Measurements from ENCODE around the gene CXXC5.

The CXXC5 gene

DNA sequence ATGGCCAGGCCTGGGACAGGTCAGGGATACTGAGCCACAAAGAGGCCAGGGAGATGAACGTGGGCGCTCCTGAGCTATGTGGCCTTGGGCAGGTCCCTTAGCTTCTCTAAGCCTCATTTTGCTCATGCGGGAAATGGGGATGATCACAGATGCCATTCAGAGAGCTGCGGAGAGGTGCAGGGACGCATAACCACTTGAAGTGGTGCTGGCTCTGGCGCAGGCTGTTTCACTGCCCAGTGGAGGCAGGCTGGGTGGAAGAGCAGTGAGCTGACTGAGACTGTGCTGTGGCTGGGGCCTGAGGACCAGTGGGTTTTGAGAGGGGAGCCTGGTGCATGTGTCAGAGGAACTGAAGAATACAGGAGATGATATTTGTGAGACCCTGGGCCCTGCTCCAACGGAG, 18.4 kb downstream of the CXXC5 start:
- DNase-seq (ENCODE audit: low spot score), result no peak

DNA sequence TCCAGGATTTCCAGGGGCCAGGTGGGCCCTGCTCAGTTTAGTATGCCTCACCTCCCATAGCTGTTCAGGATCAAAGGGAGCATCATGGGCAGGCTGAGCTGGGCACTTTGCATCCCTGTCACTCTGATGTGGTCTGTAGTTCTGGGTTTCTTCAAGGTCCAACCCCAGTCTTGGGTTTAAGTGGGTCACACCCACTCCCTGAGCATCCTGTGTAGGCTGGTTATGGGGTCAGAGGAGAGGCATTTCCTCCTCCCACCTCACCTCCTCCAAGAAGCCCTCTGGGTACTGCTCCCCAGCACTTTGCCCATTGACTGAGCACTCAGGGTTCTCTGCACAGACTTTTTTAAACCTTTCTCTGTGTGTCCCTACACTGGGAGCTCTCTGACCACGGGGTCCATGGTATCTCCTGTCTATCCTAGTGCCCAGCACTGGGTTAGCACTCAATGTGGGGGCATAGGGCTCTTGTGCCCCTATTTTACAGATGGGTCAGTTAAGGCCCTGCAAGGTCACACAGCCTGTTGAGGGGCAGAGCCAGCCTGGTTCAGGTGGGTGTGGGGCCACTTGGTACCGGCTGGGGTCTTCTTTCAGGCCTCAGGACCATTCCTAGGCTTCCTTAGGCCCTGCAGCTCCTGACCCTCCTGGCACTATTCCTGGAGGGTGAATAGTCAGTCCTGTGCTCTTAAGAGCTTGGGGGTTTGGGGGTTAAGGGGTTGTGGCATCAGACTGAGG, 19.0 kb downstream of the CXXC5 start:
- no peak for DNase-seq (ENCODE audit: low spot score)

- no peak for DNase-seq (ENCODE audit: low spot score)
Observed at GRCh38 chr5:139667730-139668063, 19.5 kb downstream of the CXXC5 start.

DNA sequence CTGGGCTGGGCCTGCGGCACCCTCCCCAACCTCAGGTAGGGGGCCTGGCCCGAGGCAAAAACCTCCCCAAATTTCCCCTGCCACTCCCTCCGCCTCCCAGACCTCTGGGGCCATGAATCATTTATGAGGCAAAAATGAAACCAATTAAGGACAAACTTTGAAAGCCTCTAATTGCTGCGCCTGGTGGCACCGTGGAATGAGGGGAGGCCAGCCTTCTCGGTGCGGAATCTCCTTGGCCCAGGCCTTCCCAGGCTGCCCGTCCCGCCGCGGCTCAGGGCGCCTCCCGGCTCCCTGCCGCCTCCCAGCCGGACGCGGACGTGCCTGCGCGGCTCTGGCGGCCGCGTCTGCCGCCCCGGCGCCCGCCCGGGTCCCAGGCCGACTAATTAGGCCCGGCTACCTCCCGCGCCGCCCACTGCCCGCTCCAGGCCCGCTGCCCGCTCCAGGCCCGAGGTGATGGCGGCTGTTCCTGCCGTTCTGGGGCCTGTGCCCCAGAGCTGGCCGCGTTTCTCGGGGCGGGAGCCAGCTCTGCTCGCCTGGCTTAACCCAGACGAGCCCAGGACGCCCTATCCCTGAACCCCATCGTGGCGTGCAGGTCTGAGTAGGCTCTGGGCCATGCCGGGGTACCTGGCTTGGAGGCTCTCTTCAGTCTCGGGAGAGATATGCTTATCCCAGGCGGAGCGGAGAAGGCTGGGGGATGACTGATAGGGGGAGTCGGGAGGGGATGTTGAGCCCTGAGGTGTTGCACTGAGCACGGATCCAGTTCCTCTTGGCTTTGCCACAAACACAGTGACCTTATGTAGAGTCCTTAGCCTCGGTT, 20.1 kb downstream of the CXXC5 start:
- DNase-seq (ENCODE audit: low spot score), result no peak

- DNase-seq (ENCODE audit: low spot score), result no peak
Observed at GRCh38 chr5:139668924-139669661, 20.9 kb downstream of the CXXC5 start.

DNA sequence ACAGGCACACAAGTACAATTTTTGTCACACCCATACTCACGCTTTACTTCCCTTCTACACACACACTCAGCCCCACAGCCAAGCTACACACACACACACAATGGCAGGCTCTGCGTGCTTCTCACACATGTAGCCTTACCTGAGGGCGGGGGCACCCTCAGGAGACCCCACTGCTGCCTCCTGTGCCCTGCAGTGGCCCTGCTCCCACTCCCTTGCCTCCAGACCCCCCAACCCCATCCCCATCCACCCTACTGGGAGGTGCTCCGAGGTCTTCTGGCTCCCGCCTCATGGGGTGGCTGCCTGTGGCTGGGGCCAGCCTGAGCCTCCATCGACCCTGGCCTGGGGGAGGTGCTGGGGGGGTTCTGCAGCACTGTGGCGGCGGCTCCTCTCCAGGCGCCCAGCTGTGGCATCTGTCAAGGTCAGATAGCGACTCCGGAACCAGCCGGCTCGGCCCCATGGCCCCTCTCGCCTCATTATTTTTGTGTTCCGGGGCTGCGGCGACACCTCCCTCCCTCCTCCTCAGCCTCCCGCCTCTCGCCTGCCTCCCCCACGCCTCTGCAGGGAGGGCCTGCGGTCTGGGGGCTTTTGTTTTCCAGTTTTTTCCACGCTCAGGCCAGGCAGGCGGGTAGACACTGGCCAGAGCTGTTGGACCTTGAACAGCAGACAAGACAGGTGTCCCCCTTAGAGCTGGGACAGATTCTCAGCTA, 21.7 kb downstream of the CXXC5 start:
- no peak for DNase-seq (ENCODE audit: low spot score)

- DNase-seq (ENCODE audit: low spot score), result no peak
Observed at GRCh38 chr5:139670369-139671095, 22.4 kb downstream of the CXXC5 start.

- no peak for DNase-seq (ENCODE audit: low spot score)
Observed at GRCh38 chr5:139671096-139671841, 23.1 kb downstream of the CXXC5 start.

GRCh38 chr5:139675213-139675612, 27.1 kb downstream of the CXXC5 start:
- DNase-seq (ENCODE audit: low spot score), result no peak

DNA sequence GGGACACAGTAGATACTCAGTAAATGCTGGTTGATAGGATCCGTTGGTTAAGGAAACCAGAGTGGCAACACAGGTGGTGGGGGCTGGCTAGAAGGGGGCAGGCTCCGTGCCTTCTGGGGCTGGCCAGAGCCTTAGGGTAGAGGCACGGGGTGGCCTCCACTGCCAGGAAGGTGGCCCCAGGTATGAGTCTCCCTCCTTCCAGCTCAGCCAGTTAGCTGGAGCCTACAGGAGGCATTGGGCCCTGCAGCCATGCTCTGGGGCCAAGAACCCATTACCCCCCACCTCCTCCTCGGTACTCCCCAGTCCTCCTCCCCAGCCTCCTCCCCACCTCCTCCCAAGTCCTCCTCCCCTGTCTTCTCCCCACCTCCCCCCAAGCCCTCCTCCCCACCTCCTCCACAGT, 27.7 kb downstream of the CXXC5 start:
- DNase-seq (ENCODE audit: low spot score), result no peak

- DNase-seq (ENCODE audit: low spot score), result no peak
Observed at GRCh38 chr5:139676406-139676805, 28.3 kb downstream of the CXXC5 start.

GRCh38 chr5:139676951-139677735, 29.0 kb downstream of the CXXC5 start:
- no peak for DNase-seq (ENCODE audit: low spot score)

- DNase-seq (ENCODE audit: low spot score), result no peak
Observed at GRCh38 chr5:139677736-139678613, 29.8 kb downstream of the CXXC5 start.

GRCh38 chr5:139678751-139679750, 30.9 kb downstream of the CXXC5 start:
- no peak for DNase-seq (ENCODE audit: low spot score)

DNA sequence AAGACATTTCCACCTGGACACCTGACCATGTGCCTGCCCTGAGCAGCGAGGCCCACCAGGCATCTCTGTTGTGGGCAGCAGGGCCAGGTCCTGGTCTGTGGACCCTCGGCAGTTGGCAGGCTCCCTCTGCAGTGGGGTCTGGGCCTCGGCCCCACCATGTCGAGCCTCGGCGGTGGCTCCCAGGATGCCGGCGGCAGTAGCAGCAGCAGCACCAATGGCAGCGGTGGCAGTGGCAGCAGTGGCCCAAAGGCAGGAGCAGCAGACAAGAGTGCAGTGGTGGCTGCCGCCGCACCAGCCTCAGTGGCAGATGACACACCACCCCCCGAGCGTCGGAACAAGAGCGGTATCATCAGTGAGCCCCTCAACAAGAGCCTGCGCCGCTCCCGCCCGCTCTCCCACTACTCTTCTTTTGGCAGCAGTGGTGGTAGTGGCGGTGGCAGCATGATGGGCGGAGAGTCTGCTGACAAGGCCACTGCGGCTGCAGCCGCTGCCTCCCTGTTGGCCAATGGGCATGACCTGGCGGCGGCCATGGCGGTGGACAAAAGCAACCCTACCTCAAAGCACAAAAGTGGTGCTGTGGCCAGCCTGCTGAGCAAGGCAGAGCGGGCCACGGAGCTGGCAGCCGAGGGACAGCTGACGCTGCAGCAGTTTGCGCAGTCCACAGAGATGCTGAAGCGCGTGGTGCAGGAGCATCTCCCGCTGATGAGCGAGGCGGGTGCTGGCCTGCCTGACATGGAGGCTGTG, 32.4 kb downstream of the CXXC5 start:
- no peak for DNase-seq (ENCODE audit: low spot score)

DNA sequence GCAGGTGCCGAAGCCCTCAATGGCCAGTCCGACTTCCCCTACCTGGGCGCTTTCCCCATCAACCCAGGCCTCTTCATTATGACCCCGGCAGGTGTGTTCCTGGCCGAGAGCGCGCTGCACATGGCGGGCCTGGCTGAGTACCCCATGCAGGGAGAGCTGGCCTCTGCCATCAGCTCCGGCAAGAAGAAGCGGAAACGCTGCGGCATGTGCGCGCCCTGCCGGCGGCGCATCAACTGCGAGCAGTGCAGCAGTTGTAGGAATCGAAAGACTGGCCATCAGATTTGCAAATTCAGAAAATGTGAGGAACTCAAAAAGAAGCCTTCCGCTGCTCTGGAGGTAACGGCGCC, 32.9 kb downstream of the CXXC5 start:
- no peak for DNase-seq (ENCODE audit: low spot score)

DNA sequence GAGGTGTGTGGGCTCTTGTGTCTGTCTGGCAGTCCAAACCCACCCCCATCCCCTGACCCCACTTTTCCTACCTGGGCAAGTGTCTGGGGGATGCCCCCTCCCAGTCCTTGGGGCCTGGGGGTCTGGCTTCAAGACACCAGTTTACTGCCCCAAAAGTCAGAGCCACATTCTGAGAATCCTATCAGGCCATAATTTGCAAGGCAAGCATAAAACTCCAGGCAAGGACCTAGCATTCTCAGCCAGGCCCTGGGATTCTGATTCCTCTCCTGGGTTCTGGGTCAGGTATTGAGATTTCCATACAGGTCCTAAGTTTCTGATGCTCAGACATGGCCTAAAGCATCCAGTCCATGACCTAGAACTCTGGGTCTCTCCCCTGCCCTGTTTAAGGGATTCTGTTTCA, 33.3 kb downstream of the CXXC5 start:
- DNase-seq (ENCODE audit: low spot score), result no peak

Data from left forelimb (tissue), 1 donor.